ENCODE data around the gene TNFRSF11A.

DNA sequence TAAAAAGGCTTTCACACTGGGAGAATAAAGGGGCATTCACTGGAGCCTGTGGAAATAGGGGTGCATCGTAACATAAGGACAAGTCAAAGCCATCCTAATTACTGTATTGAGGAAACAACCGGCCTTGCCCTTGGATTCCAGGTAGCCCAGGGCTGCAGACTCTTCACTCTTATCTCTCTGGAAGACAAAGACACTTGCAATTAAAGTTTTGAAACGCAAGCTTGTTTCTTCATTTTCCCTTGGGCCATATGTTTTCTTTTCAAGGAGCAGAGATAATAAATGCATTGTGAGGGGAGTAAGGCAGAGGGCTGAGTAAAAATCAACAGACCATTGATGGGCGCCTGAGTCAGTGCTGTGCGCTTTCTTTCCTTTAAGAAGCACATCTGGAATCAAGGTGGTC is 11.5 kb downstream of the TNFRSF11A start:
- TF ChIP-seq, protein P1, sequence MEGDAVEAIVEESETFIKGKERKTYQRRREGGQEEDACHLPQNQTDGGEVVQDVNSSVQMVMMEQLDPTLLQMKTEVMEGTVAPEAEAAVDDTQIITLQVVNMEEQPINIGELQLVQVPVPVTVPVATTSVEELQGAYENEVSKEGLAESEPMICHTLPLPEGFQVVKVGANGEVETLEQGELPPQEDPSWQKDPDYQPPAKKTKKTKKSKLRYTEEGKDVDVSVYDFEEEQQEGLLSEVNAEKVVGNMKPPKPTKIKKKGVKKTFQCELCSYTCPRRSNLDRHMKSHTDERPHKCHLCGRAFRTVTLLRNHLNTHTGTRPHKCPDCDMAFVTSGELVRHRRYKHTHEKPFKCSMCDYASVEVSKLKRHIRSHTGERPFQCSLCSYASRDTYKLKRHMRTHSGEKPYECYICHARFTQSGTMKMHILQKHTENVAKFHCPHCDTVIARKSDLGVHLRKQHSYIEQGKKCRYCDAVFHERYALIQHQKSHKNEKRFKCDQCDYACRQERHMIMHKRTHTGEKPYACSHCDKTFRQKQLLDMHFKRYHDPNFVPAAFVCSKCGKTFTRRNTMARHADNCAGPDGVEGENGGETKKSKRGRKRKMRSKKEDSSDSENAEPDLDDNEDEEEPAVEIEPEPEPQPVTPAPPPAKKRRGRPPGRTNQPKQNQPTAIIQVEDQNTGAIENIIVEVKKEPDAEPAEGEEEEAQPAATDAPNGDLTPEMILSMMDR (IDR thresholded peaks at IDR 0.05; ENCODE audit: insufficient read depth, low read depth, low read length): no peak
- TF ChIP-seq EZH2 (IDR thresholded peaks at IDR 0.05; ENCODE audit: insufficient read depth, low read length): no peak

Measured in astrocyte (in vitro differentiated cells and primary cell).